LNCaP clone FGC (cell line): ENCODE data around the gene ITGA11.

Source experiments
- DNase-seq: peaks from one replicate; pipeline ENCODE4 v3.0.0-alpha.2; 2011; ENCODE audit warnings: low read depth
- H3K4me3 ChIP-seq: 2 replicates; pipeline ENCODE4 v1.5.1; 2011; ENCODE audit warnings: mild to moderate bottlenecking, low read depth, low read length, control low read depth
- TF ChIP-seq, protein P1 (sequence below): IDR thresholded peaks from 2 replicates; pipeline ENCODE4 v1.5.1; 2012; ENCODE audit warnings: mild to moderate bottlenecking; ENCODE audit not compliant: control insufficient read depth, insufficient read depth; ENCODE audit errors: extremely low read depth

The ITGA11 gene

GRCh38 chr15:68441045-68441743 lies 9.2 kb upstream of the ITGA11 start:
- TF ChIP-seq, protein P1, sequence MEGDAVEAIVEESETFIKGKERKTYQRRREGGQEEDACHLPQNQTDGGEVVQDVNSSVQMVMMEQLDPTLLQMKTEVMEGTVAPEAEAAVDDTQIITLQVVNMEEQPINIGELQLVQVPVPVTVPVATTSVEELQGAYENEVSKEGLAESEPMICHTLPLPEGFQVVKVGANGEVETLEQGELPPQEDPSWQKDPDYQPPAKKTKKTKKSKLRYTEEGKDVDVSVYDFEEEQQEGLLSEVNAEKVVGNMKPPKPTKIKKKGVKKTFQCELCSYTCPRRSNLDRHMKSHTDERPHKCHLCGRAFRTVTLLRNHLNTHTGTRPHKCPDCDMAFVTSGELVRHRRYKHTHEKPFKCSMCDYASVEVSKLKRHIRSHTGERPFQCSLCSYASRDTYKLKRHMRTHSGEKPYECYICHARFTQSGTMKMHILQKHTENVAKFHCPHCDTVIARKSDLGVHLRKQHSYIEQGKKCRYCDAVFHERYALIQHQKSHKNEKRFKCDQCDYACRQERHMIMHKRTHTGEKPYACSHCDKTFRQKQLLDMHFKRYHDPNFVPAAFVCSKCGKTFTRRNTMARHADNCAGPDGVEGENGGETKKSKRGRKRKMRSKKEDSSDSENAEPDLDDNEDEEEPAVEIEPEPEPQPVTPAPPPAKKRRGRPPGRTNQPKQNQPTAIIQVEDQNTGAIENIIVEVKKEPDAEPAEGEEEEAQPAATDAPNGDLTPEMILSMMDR: no peak
- H3K4me3 ChIP-seq: no peak overlapping the region
- DNase-seq: no peak

DNA sequence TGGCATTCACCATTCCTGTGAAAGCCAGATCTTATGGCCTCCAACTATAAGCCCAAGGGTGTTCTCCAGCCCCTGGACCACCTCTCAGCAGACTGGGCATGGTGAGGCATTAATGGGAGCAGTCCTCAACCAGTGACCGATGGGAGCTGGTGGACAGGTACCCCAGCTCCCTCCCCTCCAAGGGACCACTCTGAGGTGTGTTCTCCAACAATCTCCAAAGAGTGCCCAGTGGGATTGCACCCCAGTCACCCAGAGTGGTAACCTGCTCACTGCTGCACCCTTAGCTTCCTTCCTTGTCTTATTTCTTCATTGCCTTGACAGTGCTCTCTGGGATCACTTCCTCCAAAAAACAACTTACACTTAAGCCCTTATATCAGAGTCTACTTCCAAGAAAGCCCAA lies 8.2 kb upstream of the ITGA11 start:
- H3K4me3 ChIP-seq: no peak overlapping the region
- TF ChIP-seq, protein P1: no peak
- DNase-seq: no peak

- no peak overlapping the region for H3K4me3 ChIP-seq
- DNase-seq: no peak
- TF ChIP-seq, protein P1: no peak
Measured at GRCh38 chr15:68439506-68439905, 7.5 kb upstream of the ITGA11 start.

DNA sequence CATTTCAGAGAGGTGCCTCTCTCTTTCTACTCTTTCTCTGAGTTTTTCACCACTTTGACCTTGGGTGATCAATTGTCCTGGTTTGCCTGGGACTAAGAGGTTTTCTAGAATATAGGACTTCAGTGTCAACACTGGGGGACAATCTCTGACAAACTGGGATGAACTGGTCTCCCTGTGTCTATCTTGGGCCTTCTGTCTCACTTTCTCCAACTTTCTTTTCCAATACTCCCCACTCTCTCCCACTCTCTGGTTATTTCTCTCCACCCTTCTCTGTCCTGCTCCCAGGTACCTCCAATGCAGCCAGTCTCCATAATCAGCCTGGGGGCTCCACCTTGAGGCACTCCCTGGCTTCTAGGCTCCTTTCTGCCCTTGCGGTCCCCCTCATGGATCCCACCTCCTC lies 4.7 kb upstream of the ITGA11 start:
- TF ChIP-seq, protein P1: no peak
- DNase-seq: no peak
- H3K4me3 ChIP-seq: no peak overlapping the region

DNA sequence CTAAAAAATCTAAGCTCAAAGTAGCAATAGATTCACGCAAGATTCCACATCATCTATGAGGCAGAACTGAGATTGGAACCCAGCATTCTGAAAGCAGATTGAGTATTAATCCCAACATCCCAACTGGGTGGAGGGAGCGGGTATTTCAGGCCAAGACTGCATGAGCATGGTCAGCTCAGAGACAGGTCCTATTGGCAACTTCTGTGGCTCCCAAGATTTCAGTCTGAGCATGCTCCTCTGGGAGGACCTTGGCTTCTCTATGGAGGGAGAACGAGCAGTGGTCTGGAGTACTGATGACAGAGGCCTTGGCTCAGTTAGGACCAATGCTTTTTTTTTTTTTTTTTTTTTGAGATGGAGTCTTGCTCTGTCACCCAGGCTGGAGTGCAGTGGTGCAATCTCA lies 4.0 kb upstream of the ITGA11 start:
- TF ChIP-seq, protein P1: no peak
- H3K4me3 ChIP-seq: no peak overlapping the region
- no peak for DNase-seq

GRCh38 chr15:68434021-68434420 lies 2.1 kb upstream of the ITGA11 start:
- DNase-seq: no peak
- H3K4me3 ChIP-seq: no peak overlapping the region
- TF ChIP-seq, protein P1: no peak

GRCh38 chr15:68433551-68433950 lies 1.6 kb upstream of the ITGA11 start:
- DNase-seq: no peak
- H3K4me3 ChIP-seq: no peak overlapping the region
- TF ChIP-seq, protein P1: no peak
